PC-9 (cell line): ENCODE data around the gene OLFML2A. TPM values are rescaled to one million over a fixed set of nuclear protein-coding genes. Genes with fewer than 3 reads are reported as not detected.

Experiments
- BruUV-seq: library from RNA; stranded (reverse); fragments of 400-500 nt; replicated peaks from 2 replicates; lab custom pipeline; 2021; lab: Mats Ljungman, UMichigan
- CTCF ChIA-PET: fragments of 300-600 bp; sonication (Branson Sonifier 250); formaldehyde crosslinking; loops from one replicate; lab custom pipeline; 2022; ENCODE audit warnings: antibody characterized with exemption; lab: Charles Lee
- POLR2A ChIA-PET: fragments of 300-600 bp; sonication (Branson Sonifier 250); formaldehyde crosslinking; loops from one replicate; lab custom pipeline; 2022; ENCODE audit warnings: antibody characterized with exemption; ENCODE audit not compliant: unreplicated experiment; lab: Charles Lee
- DNase-seq, 2 experiments: peaks; one replicate each; pipeline versions ENCODE4 v3.0.0 to v3.0.0-alpha.2; 2015 to 2022; ENCODE audit warnings: mixed read lengths in 1 of 2
- H2AFZ ChIP-seq: fragments of 200-600 bp; sonication (generic); 2 replicates; pipeline ENCODE4 v1.8.1; 2017; ENCODE audit warnings: antibody characterized with exemption
- H3F3A ChIP-seq: fragments of 200-600 bp; sonication (generic); 2 replicates; pipeline ENCODE4 v1.8.1; 2017; ENCODE audit warnings: antibody characterized with exemption, mild to moderate bottlenecking, low read depth; ENCODE audit not compliant: insufficient read depth
- H3K27ac ChIP-seq: fragments of 200-600 bp; sonication (generic); 2 replicates; pipeline ENCODE4 v1.6.1; 2016; ENCODE audit warnings: mixed run types
- H3K27me3 ChIP-seq: fragments of 200-600 bp; sonication (generic); 2 replicates; pipeline ENCODE4 v1.6.1; 2016; ENCODE audit warnings: low read depth, mixed run types; ENCODE audit not compliant: insufficient read depth
- H3K36me3 ChIP-seq: fragments of 200-600 bp; sonication (generic); 2 replicates; pipeline ENCODE4 v1.6.1; 2016; ENCODE audit warnings: low read depth, mixed run types
- H3K4me1 ChIP-seq: fragments of 200-600 bp; sonication (generic); replicated peaks from 2 replicates; pipeline ENCODE4 v1.6.1; 2016; ENCODE audit warnings: mixed run types; ENCODE audit not compliant: insufficient read depth
- H3K4me2 ChIP-seq: fragments of 200-600 bp; sonication (generic); 2 replicates; pipeline ENCODE4 v1.6.1; 2017; ENCODE audit warnings: mixed run types
- H3K4me3 ChIP-seq: fragments of 200-600 bp; sonication (generic); 2 replicates; pipeline ENCODE4 v1.6.1; 2016; ENCODE audit warnings: mixed run types
- H3K79me2 ChIP-seq: fragments of 200-600 bp; sonication (generic); 2 replicates; pipeline ENCODE4 v1.6.1; 2017; ENCODE audit warnings: low read depth, mixed run types
- H3K9me2 ChIP-seq: fragments of 200-600 bp; sonication (generic); 2 replicates; pipeline ENCODE4 v1.8.1; 2017; ENCODE audit warnings: mild to moderate bottlenecking; ENCODE audit not compliant: insufficient read depth
- H3K9me3 ChIP-seq: fragments of 200-600 bp; sonication (generic); 2 replicates; pipeline ENCODE4 v1.8.1; 2016; ENCODE audit warnings: low read depth; ENCODE audit not compliant: insufficient read depth
- H4K20me1 ChIP-seq: fragments of 200-600 bp; sonication (generic); 2 replicates; pipeline ENCODE4 v1.8.1; 2017; ENCODE audit not compliant: insufficient read depth
- EZH2 ChIP-seq: fragments of 200-600 bp; sonication (generic); IDR thresholded peaks from 2 replicates; pipeline ENCODE4 v1.8.0; 2017; ENCODE audit warnings: antibody characterized with exemption, low read depth
- intact Hi-C: fragments of 100-400 bp; cut with micrococcal nuclease; formaldehyde crosslinking; loops from one replicate; pipeline ENCODE4 v1.10.0; 2022; ENCODE audit not compliant: unreplicated experiment
- total RNA-seq: library from RNA; stranded (reverse); gene quantifications from 2 replicates; pipeline ENCODE4 v1.2.3, GENCODE V29; 2021
- TF ChIP-seq, protein P1 (sequence below): fragments of 200-600 bp; sonication (generic); conservative IDR thresholded peaks from 2 replicates; pipeline ENCODE4 v1.6.1; 2017; ENCODE audit warnings: mixed run types, antibody characterized with exemption, mild to moderate bottlenecking, moderate library complexity

OLFML2A gene
- total RNA-seq, 1 experiment from 2014 or later: 5.7 TPM

DNA sequence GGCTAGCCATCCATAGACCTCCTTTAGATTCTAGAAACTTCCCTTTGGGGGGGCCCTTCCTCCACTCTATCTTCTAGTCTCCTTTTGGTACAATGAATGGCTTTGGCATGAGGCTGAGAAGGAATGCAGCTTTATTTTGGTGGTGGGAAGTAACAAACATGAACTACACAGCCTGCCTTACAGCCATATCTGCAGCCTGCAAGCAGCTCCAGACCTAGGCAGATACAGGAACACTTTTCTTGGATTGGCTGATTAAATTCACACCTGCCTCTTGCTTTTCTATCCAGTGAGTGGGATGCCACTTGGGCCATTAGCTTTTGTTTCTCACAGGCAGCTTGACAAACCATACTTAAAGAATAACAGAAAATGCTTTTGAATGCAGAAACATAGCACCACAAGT is 34.0 kb upstream of the OLFML2A start:
- no peaks in the 10 kb centered on the region for H3K9me2 ChIP-seq
- H3K27ac ChIP-seq: no peak overlapping the region
- no peaks in the 10 kb centered on the region; the same call in 1 of the 2 replicates for H3F3A ChIP-seq
- H3K4me2 ChIP-seq: no peak overlapping the region
- ChIA-PET CTCF (interaction anchor here (0.7 kb wide), 2 partner anchors 7 to 110 kb away, joined by 3 read pairs; no protein-coding TSS in a partner anchor), POLR2A (interaction anchor here (0.6 kb wide), 2 partner anchors 249 to 481 kb away, joined by 4 to 6 read pairs; no protein-coding TSS in a partner anchor)
- intact Hi-C loops: no loop called here
- H3K79me2 ChIP-seq: peaks cover 63% of the 10 kb centered on the region
- H3K9me3 ChIP-seq: no peaks in the 10 kb centered on the region
- TF ChIP-seq EZH2: no peak
- TF ChIP-seq, protein P1, sequence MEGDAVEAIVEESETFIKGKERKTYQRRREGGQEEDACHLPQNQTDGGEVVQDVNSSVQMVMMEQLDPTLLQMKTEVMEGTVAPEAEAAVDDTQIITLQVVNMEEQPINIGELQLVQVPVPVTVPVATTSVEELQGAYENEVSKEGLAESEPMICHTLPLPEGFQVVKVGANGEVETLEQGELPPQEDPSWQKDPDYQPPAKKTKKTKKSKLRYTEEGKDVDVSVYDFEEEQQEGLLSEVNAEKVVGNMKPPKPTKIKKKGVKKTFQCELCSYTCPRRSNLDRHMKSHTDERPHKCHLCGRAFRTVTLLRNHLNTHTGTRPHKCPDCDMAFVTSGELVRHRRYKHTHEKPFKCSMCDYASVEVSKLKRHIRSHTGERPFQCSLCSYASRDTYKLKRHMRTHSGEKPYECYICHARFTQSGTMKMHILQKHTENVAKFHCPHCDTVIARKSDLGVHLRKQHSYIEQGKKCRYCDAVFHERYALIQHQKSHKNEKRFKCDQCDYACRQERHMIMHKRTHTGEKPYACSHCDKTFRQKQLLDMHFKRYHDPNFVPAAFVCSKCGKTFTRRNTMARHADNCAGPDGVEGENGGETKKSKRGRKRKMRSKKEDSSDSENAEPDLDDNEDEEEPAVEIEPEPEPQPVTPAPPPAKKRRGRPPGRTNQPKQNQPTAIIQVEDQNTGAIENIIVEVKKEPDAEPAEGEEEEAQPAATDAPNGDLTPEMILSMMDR: no peak
- no TSS peak for BruUV-seq
- no peak overlapping the region for H3K4me3 ChIP-seq
- H4K20me1 ChIP-seq: no peaks in the 10 kb centered on the region
- H3K36me3 ChIP-seq: peaks cover 9% of the 10 kb centered on the region; the same call in 1 of the 2 replicates
- no peak overlapping the region for H2AFZ ChIP-seq
- H3K4me1 ChIP-seq: peaks cover 10% of the 10 kb centered on the region; the same call in 1 of the 2 replicates
- H3K27me3 ChIP-seq: no peaks in the 10 kb centered on the region
- DNase-seq: no peak

DNA sequence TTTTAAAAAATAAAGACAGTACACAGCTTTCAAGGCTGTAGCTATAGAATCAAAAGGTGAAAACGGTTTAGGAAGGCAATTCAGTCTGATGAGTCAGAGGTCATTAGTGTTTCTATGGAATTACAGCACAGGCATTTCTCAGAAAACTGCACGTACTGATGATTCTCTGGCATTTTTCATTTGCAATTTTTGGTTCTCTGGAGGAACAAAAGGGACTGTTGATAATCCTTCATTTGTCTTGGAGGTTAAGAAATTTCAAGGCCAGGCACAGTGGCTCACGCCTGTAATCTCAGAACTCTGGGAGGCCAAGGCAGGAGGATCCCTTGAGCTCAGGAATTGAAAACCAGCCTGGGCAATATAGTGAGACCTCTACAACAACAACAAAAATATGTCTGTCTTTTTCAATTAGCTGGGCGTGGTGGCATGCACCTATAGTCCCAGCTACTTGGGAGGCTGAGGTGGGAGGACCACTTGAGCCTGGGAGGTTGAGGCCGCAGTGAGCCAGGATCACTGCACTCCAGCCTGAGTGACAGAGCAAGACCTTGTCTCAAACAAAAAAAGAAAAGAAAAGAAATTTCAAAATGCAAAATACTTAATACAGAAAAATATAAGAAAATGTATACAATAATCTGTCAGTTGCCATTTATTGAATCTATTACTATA is 33.1 kb upstream of the OLFML2A start:
- peaks cover 9% of the 10 kb centered on the region; the same call in 1 of the 2 replicates for H3K36me3 ChIP-seq
- peaks cover 65% of the 10 kb centered on the region for H3K79me2 ChIP-seq
- no peak overlapping the region for H3K4me2 ChIP-seq
- no TSS peak for BruUV-seq
- H3K4me3 ChIP-seq: no peak overlapping the region
- peaks cover 10% of the 10 kb centered on the region; the same call in 1 of the 2 replicates for H3K4me1 ChIP-seq
- TF ChIP-seq EZH2: no peak
- TF ChIP-seq, protein P1: no peak
- no peaks in the 10 kb centered on the region for H3K9me3 ChIP-seq
- CTCF ChIA-PET: interaction anchor here (0.6 to 0.7 kb wide), 2 partner anchors 8 to 11 kb away, joined by 3 read pairs; no protein-coding TSS in a partner anchor
- no peak overlapping the region for H3K27ac ChIP-seq
- no peaks in the 10 kb centered on the region; the same call in 1 of the 2 replicates for H3F3A ChIP-seq
- no peaks in the 10 kb centered on the region for H3K27me3 ChIP-seq
- H2AFZ ChIP-seq: no peak overlapping the region
- DNase-seq: no peak
- POLR2A ChIA-PET: interaction anchor here (0.6 kb wide), 3 partner anchors 9 to 481 kb away, joined by 3 to 6 read pairs (median 4); no protein-coding TSS in a partner anchor
- intact Hi-C loops: no loop called here
- no peaks in the 10 kb centered on the region for H3K9me2 ChIP-seq
- no peaks in the 10 kb centered on the region for H4K20me1 ChIP-seq

DNA sequence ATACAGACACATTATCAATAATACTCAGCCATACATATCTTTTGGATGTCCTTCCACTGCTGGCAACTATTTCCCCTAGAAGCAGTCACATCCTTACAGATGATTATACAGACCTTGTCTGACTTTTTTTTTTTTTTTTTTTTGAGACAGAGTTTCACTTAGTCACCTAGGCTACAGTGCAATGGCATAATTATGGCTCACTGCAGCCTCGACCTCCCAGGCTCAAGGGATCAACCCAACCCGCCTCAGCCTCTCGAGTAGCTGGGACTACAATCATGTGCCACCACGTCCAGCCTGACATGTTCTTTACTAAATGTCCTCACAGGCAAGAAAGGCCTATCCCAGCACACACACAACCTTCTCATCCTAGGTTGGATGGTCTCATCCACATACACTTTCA is 29.9 kb upstream of the OLFML2A start:
- Histone ChIP-seq H3K9me3 (no peaks in the 10 kb centered on the region), H3K36me3 (peaks cover 5% of the 10 kb centered on the region; the same call in 1 of the 2 replicates), H2AFZ (no peak overlapping the region), H3K27me3 (no peaks in the 10 kb centered on the region), H3K4me3 (no peak overlapping the region), H3K4me2 (no peak overlapping the region), H3K79me2 (peaks cover 78% of the 10 kb centered on the region), H3K4me1 (peaks cover 10% of the 10 kb centered on the region; the same call in 1 of the 2 replicates), H3K9me2 (no peaks in the 10 kb centered on the region), H4K20me1 (peaks cover 6% of the 10 kb centered on the region; the same call in 1 of the 2 replicates), H3F3A (no peaks in the 10 kb centered on the region; the same call in 1 of the 2 replicates), H3K27ac (no peak overlapping the region)
- TF ChIP-seq EZH2: no peak
- TF ChIP-seq, protein P1: no peak
- ChIA-PET CTCF (interaction anchor here (1.0 kb wide), 1 partner anchor 9 kb away, joined by 3 read pairs; no protein-coding TSS in a partner anchor), POLR2A (no interaction called here)
- no TSS peak for BruUV-seq
- intact Hi-C loops: no loop called here
- DNase-seq: no peak
